Medulla oblongata (tissue), 1 donor: Measurements from ENCODE around the gene RGSL1.

Experiments used
- DNase-seq: peaks from one replicate; pipeline ENCODE4 v3.0.0-alpha.2; 2015; ENCODE audit errors: extremely low spot score

RGSL1 gene

GRCh38 chr1:182588500-182589396, 138.8 kb downstream of the RGSL1 start, which contains the start of gene RNASEL:
RNASEL (minus strand) TSS chr1:182589256; CDS start chr1:182586806, 2,450 bp downstream.
- peak; percentile 86 for DNase-seq

GRCh38 chr1:182589520-182589919, 139.6 kb downstream of the RGSL1 start:
- DNase-seq: no peak

- DNase-seq: no peak
Observed at GRCh38 chr1:182589931-182590330, 140.0 kb downstream of the RGSL1 start.

GRCh38 chr1:182595641-182596240, 145.8 kb downstream of the RGSL1 start:
- DNase-seq: peak; percentile 80

GRCh38 chr1:182596934-182597333, 147.0 kb downstream of the RGSL1 start:
- DNase-seq: no peak

- DNase-seq: no peak
Observed at GRCh38 chr1:182598296-182598695, 148.3 kb downstream of the RGSL1 start.

GRCh38 chr1:182599339-182599738, 149.4 kb downstream of the RGSL1 start:
- no peak for DNase-seq

GRCh38 chr1:182600036-182600713, 150.2 kb downstream of the RGSL1 start:
- DNase-seq: no peak

GRCh38 chr1:182600745-182601415, 150.9 kb downstream of the RGSL1 start:
- no peak for DNase-seq

- peak; percentile 94 for DNase-seq
Observed at GRCh38 chr1:182601416-182601786, 151.5 kb downstream of the RGSL1 start.

- no peak for DNase-seq
Observed at GRCh38 chr1:182601913-182602312, 152.0 kb downstream of the RGSL1 start.

GRCh38 chr1:182602935-182603645, 153.1 kb downstream of the RGSL1 start:
- DNase-seq: peak; percentile 48

GRCh38 chr1:182603646-182604174, 153.8 kb downstream of the RGSL1 start:
- DNase-seq: no peak

GRCh38 chr1:182604175-182605164, 154.5 kb downstream of the RGSL1 start, which contains the start of gene RGS16:
RGS16 (minus strand) TSS chr1:182604389; CDS start chr1:182604259, 130 bp downstream.
- peak; percentile 93 for DNase-seq

GRCh38 chr1:182607566-182607965, 157.6 kb downstream of the RGSL1 start:
- DNase-seq: no peak

- no peak for DNase-seq
Observed at GRCh38 chr1:182608236-182608635, 158.3 kb downstream of the RGSL1 start.

- no peak for DNase-seq
Observed at GRCh38 chr1:182608845-182609610, 159.1 kb downstream of the RGSL1 start.
